HG03039 (cell line): ENCODE results near the gene DTWD1.
"Not testable (repeated sequence)": the region's sequence is repeated elsewhere in the genome, so short reads cannot be mapped to it uniquely, and the experiment has no call there.

Experiments used
- ATAC-seq: cut with Tn5 transposase; IDR thresholded peaks from one replicate; pipeline ENCODE4 v1.9.1; 2021; ENCODE audit warnings: mild to moderate bottlenecking, moderate library complexity; ENCODE audit not compliant: unreplicated experiment

DTWD1 gene

DNA sequence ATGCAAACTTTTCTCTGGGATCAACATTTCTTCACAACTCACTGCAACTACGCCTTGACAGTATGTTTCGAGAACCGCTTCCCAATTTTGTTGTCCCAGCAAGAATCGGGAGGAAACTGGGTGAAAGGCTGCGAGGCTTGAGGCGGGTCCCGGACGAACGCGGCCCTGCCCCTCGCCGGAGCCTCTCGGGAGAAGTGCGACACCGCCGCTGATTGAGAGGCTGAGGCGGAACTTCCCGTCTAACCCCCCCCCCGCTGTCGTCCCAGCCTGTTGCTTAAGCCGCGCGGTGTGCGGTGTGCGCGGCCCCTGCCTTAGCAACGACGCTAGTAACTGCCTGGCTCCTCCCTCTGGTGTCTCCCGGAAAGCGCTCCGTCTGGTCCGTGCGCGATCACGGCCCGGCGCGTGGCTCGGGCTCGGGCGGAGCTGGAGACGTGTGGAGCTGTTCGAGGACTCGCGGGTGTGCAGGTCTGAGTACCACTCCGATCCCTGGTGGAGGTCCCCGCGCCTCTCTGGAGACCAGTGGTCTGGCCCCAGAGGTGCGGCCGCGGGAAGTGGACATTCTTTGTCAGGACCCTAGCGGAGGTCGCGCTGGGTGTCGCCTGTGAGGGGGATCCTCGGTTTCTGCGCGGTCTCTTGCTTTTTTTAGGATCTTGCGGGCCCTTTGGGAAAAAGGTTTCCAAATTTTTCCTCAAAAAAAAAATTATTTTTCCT lies at the start of gene DTWD1, which contains the start of gene FAM227B:
DTWD1 (plus strand) TSS at position 391 of the 711 bp plus-strand sequence. CDS start 4,120 bp downstream, outside the sequence.
FAM227B (minus strand) TSS at position 161 of the 711 bp plus-strand sequence. CDS start 5,647 bp downstream, outside the sequence.
- peak; percentile 99 for ATAC-seq

DNA sequence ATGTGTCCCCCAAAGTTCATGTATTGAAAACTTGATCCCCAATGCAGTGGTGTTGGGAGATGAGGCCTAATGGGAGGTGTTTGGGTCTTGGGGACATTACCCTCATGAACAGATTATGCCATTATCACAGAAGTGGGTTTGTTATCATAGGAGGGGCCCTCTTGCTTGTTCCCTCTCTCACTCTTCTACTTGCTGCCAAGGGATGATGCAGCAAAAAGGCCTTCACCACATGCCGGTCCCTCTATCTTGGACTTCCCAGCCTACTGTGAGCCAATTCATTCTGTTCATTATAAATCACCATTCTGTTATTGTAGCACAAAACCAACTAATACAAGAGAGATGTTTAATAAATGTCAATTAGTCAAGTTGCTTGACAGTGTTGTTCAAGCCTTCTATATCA lies 47.4 kb upstream of the DTWD1 start:
- no peak for ATAC-seq

GRCh38 chr15:49589030-49589429 lies 31.8 kb upstream of the DTWD1 start:
- peak; percentile 49 for ATAC-seq

DNA sequence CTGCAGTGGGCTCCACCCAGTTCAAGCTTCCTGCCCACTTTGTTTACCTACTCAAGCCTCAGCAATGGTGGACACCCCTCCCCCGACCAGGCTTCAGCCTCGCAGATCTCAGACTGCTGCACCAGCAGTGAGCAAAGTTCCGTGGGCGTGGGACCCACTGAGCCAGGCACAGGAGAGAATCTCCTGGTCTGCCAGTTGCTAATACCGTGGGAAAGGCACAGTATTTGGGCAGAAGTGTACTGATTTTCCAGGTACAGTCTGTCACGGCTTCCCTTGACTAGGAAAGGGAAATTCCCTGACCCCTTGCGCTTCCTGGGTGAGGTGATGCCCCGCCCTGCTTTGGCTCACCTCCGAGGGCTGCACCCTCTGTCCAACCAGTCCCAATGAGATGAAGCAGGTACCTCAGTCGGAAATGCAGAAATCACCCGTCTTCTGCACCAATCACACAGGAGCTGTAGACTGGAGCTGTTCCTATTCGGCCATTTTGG lies 28.0 kb upstream of the DTWD1 start:
- not testable (repeated sequence) for ATAC-seq

DNA sequence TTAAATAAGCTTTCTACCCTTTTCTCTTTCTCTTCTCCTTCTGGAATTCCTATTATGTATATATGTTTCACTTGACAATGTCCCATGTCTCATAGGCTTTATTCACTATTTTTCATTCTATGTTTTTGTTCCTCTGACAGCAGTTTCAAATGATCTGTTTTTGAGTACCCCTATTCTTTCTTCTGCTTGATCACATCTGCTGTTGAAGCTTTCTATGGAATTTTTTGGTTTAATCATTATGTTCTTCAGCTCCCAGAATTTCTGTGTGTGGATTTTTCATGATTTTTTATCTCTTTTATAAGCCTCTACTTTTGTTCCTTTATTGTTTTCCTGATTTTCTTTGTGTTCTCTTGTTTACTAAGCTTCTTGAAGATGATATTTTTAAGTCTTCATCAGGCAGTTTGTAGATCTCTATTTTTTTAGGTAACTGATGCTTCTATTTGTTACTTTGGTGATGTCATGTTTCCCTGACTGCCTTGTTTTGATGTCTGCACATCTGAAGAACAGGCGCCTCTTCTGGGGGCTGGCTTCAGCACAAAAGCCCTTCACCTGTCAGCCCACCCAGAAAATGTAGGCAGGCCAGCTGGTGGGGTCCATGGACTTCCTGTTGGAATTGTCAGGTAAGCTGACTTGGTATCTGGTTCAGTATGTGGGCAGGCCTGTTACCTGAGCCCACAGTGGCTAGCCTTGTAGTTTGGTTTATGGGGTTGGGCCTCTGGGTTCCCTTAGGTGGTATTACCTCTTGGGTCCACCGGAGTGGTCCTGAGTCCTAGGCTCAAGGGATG lies 16.0 kb upstream of the DTWD1 start:
- ATAC-seq = no peak

DNA sequence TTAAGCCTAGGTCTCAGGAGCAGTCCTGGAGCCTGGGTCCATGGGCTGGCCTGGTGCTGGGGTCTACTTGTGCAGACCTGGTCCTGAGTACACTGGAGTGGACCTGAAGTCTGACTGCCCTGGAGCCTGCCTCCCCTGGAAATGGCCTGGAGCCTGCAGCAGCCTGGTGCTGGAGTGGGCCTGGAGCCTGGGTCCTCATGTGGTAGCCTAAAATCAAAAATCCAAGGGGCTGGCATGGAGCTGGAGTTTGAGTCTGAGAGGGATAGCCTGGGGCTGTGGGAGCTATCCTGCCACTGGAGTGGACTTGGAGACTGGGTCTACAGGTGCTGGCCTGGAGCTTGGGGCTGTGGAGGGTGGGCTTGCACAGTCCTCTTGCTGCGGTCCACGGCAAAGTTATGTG lies 15.3 kb upstream of the DTWD1 start:
- ATAC-seq = no peak

GRCh38 chr15:49606594-49606993 lies 14.3 kb upstream of the DTWD1 start:
- no peak for ATAC-seq

DNA sequence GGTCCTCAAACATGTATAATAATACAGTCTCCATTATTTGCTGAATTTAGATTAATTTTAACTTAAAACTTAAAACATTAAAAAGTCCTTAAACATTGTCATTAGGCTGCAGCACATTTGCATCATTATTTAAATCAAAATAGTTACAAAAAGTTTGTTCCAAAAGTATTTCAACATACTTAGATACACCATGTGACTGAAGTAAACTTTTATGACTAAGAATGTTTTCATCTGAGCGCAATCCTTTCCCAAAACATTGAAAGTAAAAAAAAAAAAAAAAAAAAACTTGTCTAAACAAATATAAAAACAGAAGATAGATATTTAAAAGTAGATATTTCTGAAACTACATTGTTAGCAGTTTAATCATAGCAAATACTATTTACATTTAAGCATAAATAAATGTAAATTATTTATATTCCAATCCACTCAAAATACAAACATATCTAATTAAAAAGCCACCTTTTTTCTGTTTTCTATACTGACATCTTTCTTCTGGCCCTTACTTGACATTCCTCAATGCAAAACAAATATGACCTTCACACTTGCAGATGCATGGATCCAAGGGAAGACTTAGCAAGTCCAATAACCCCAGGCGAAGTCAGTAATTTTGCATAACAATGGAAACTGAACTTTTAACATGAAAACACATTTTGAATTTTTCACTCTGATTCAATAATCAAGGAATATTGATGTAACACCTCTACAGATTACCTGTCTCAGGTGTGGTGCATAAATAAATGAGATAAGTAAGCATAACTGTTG lies 10.5 kb upstream of the DTWD1 start:
- no peak for ATAC-seq

- ATAC-seq = not testable (repeated sequence)
Observed at GRCh38 chr15:49612240-49612639, 8.6 kb upstream of the DTWD1 start.

DNA sequence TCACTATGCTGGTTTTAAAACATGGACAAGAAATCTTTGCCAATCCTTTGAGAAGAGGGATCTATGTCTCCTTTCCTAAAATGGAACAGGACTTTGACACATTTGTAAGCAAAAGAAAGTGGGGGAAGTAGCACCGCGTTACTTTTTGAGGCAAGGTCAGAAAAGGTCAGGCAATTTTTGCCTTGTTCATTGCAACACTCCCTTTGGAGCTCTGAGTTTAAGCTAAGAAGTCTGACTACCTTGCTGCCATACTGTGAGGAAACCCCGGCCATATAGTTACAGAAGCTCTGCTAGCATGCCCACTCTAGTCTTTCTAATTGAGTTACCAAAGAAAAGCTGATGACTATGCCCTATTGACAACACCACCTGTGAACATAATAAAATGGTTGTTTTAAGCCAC lies 1.6 kb upstream of the DTWD1 start:
- ATAC-seq = no peak

DNA sequence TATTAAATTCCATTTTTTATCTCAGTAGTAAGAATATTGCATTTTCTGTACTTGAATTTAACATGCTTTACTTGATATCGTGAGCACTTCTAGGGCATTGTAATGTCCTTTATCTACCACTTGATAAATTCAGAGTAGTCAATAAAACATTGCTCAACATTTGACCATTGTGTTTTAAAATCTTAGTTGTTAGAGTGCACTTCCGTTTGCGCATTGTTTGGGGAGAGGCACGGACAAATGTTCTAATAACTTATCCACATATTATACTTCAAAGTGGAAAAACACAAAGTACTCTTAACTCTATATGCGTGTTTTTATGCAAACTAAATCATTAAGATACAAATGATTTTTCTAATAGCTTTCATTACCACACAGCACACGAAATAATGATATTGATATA lies 649 bp upstream of the DTWD1 start:
- ATAC-seq = no peak

DNA sequence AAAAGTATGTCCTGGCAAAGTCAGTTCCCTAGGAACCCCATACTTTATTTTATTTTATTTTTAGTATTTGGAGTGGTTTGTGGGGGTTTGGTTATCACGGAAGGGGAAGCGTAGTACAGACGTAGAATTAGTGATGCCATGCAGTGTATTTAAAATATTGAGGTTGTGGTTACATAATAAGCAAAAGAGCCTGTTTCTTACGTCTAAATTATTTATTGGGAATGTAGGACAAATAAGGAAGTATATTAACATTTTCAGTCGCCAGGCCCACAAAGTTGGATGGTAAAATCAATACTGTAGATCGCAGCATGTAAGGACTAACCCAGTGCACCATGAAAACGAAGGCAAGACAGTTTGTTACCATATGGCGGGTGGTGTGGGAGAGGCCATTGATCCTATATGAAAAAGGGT lies 558 bp downstream of the DTWD1 start:
- ATAC-seq = no peak

- no peak for ATAC-seq
Observed at GRCh38 chr15:49621887-49622286, 1.0 kb downstream of the DTWD1 start.

GRCh38 chr15:49622561-49622960 lies 1.7 kb downstream of the DTWD1 start:
- ATAC-seq = no peak

- ATAC-seq = no peak
Observed at GRCh38 chr15:49624056-49624455, 3.2 kb downstream of the DTWD1 start.

DNA sequence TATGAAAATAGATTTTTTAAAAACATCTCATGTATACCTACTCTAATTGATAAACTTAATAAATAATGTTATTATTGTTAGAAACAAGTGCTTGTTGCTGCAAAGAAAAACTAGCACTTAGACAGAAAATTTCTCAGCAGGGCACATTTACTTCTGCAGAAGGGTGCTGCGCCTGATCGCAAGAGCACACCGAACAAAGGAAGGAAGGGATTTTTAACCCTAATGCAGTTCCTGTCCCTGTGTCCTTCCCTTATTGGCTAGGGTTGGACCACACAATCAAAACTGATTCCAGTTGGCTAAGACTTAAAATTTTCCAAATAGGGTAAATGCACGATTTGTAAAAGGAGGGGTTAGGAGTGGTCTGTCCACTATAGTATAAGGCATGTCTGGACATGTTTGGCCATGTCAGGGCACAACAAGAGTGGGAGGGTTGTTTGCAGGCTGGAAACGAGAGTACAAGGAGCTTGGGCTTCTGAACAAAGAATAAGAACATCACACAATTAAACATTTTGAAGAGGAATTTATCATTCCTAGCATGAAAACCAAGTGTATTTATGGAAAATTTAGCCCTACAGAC lies 4.7 kb downstream of the DTWD1 start:
- no peak for ATAC-seq

DNA sequence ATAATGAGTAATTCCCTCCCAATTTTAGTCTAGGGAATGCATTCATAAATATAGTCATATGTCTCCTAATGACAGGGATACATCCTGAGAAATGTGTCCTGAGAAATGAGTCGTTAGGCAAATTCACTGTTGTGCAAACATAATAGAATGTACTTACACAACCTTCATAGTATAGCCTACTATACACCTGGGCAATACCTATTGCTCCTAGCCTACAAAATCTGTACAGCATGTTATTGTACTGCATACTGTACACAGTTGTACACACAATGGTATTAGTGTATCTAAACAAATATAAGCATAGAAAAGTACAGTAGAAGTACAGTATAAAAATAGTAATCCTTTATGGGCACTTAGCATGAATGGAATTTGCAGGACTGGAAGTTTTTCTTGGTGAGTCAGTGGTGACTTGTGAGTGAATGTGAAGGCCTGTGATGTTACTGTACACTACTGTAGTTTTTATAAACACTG lies 6.6 kb downstream of the DTWD1 start:
- ATAC-seq = no peak

DNA sequence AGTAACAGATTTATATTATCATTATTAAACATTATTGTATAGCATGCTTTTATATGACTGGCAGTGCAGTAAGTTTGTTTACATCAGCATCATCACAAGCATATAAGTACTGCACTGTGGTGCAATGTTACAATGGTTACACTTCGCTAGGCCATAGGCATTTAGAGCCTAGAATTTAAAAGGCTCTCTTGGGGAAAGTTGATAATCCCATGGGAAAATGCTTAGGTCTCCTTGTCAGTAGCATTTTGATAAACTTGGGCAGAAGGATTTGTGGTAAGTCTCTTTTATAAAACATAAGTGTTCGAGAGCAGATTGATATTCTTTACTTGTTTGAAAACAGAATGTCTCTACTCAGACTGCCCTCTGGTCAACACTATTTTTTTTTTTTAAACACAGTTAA lies 7.5 kb downstream of the DTWD1 start:
- ATAC-seq = no peak

DNA sequence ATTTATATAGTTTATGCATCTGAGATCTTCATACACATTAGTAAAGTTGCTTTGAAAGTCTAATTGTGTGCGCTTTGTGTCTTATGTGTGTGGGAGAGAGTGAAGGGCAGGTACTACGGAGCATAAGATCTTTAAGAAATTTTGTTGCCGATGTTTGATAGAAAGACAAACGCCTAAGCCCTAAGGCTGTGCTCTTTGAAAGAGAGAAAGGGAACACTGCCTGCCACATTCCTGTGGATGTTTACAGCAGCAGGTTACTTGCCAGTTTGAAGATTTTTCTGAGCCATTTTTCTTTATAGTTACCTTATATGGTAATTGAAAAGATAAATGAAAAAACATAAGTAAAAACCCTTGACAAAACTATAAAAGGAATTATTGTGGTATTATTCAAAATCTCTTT lies 17.0 kb downstream of the DTWD1 start:
- no peak for ATAC-seq

DNA sequence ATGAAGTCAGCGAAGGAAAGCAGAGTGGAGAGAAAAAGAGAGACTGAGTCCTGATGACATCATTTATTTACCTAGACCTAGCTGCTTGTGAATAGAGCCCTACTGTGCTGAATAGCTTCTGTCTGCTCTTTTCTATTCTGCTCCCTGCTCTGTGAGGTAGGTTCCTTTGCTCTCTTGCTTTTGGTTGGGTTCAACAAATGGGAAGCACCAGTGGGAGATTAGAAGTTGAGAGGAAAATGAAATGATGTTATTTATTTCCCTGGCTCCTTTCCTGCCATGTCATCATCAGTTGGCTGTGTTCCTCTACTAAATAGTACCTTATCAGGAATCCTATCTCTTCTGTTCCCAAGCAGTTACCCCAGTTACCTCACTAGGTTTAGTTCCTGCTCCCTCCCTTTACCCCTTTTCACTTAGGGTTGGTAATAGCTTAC lies 23.5 kb downstream of the DTWD1 start:
- ATAC-seq = no peak

GRCh38 chr15:49645277-49645676 lies 24.4 kb downstream of the DTWD1 start:
- ATAC-seq = no peak
